Hepatocyte (in vitro differentiated cells): ENCODE results near the gene ALPL. TPM values are rescaled to one million over a fixed set of nuclear protein-coding genes. Genes with fewer than 3 reads are reported as not detected.

Experiments
- DNase-seq: peaks from one replicate; pipeline ENCODE4 v3.0.0-alpha.2; 2016; ENCODE audit warnings: low spot score
- H2AFZ ChIP-seq: fragments of 200-600 bp; sonication (generic); 2 replicates; pipeline ENCODE4 v1.6.0; 2016; ENCODE audit warnings: antibody characterized with exemption, mild to moderate bottlenecking
- H3K27ac ChIP-seq: fragments of 200-600 bp; sonication (generic); 2 replicates; pipeline ENCODE4 v1.5.1; 2016; ENCODE audit warnings: mild to moderate bottlenecking
- H3K27me3 ChIP-seq: fragments of 200-600 bp; sonication (generic); 2 replicates; pipeline ENCODE4 v1.6.1; 2016
- H3K36me3 ChIP-seq: fragments of 200-600 bp; sonication (generic); replicated peaks from 2 replicates; pipeline ENCODE4 v1.5.1; 2016; ENCODE audit warnings: low read depth; ENCODE audit not compliant: insufficient read depth
- H3K4me1 ChIP-seq: fragments of 200-600 bp; sonication (generic); 2 replicates; pipeline ENCODE4 v1.5.1; 2016; ENCODE audit warnings: mild to moderate bottlenecking, moderate library complexity; ENCODE audit not compliant: insufficient read depth
- H3K4me2 ChIP-seq: fragments of 200-600 bp; sonication (generic); 2 replicates; pipeline ENCODE4 v1.6.0; 2016
- H3K4me3 ChIP-seq: fragments of 200-600 bp; sonication (generic); 2 replicates; pipeline ENCODE4 v1.5.1; 2016; ENCODE audit warnings: mild to moderate bottlenecking
- H3K79me2 ChIP-seq: fragments of 200-600 bp; sonication (generic); 2 replicates; pipeline ENCODE4 v1.6.0; 2017; ENCODE audit warnings: mild to moderate bottlenecking
- H3K9me2 ChIP-seq: fragments of 200-600 bp; sonication (generic); replicated peaks from 2 replicates; pipeline ENCODE4 v1.6.0; 2017; ENCODE audit warnings: mild to moderate bottlenecking; ENCODE audit not compliant: insufficient read depth
- H3K9me3 ChIP-seq: fragments of 200-600 bp; sonication (generic); 2 replicates; pipeline ENCODE4 v1.5.1; 2016; ENCODE audit warnings: low read depth, mild to moderate bottlenecking
- H4K20me1 ChIP-seq: fragments of 200-600 bp; sonication (generic); 2 replicates; pipeline ENCODE4 v1.6.0; 2016; ENCODE audit warnings: mild to moderate bottlenecking; ENCODE audit not compliant: insufficient read depth, poor library complexity, severe bottlenecking
- EZH2 ChIP-seq: fragments of 200-600 bp; sonication (generic); IDR thresholded peaks from 2 replicates; pipeline ENCODE4 v1.6.1; 2016; ENCODE audit warnings: antibody characterized with exemption, mild to moderate bottlenecking, borderline replicate concordance
- EZH2phosphoT487 ChIP-seq: fragments of 200-600 bp; sonication (generic); IDR thresholded peaks from one replicate; pipeline ENCODE4 v1.6.1; 2018; ENCODE audit warnings: antibody characterized with exemption, mild to moderate bottlenecking, low read depth, moderate library complexity; ENCODE audit not compliant: unreplicated experiment, severe bottlenecking
- WGBS: methylation state at CpG from one replicate; pipeline ENCODE4 v1.1.6; 2016; ENCODE audit warnings: low lambda C conversion rate; ENCODE audit errors: missing lambda C conversion rate; 5-methylcytosine and 5-hydroxymethylcytosine counted together
- polyA plus RNA-seq: library from polyadenylated mRNA; unstranded; fragments of >200 nt; fragmentation: Nextera tagmentation; extraction: Ambion mirVana; gene quantifications from 2 replicates; pipeline ENCODE4 v1.2.1, GENCODE V29; 2016
- total RNA-seq: library from RNA; depleted of rRNA; stranded (reverse); fragments of >200 nt; gene quantifications from 2 replicates; pipeline ENCODE4 v1.2.3, GENCODE V29; 2014
- TF ChIP-seq, protein P1 (sequence below): fragments of 200-600 bp; sonication (generic); IDR thresholded peaks from 2 replicates; pipeline ENCODE4 v1.5.1; 2016; ENCODE audit warnings: antibody characterized with exemption, mild to moderate bottlenecking; ENCODE audit not compliant: poor library complexity

The ALPL gene
- total and polyA plus RNA-seq, 2 experiments from 2014 or later = 2.2 to 6.0 TPM

DNA sequence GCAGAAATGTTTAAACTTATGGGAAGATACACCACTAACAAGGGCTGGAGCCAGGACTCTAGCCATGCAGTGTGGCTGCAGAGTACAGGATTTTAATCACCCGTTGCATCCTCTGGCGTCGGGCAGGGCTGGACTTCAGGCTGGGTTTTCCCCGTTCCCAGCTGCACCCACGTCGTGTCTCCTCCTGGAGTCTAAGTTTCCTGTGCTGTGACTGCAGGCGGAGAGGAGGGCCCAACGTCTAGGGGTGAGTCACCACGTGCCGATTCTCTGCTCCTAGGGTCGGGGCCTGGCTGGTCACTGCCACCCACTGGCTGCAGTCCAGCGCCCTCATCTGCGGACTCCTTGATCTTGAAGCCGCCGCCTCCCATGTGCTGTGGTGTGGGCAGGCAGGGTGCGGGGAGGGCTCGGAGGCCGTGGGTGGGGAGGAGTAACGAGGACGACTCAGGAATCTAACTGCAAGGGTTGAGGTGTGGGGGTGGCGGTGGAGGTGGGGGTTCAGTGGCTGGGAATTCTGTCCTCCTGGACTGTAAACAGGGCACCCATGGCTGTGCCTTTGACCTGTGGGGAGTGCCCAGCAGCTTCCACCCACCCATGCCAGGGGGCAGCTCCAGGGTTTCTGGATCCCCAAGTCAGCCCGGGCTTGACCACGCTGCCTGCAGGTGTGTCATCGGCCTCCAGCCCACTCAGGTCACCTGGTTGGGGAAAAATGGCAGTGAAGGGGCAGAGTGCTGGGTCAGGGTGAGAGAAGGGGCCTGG, 77.8 kb downstream of the ALPL start:
- peak overlapping the region; percentile 35 for H3K27ac ChIP-seq
- no peaks in the 10 kb centered on the region for H4K20me1 ChIP-seq
- no peaks in the 10 kb centered on the region for H3K9me3 ChIP-seq
- no peaks in the 10 kb centered on the region for H3K9me2 ChIP-seq
- H2AFZ ChIP-seq = no peak overlapping the region
- no peak overlapping the region for H3K4me3 ChIP-seq
- DNase-seq = peak; percentile 88
- WGBS = 28% methylated on average over 19 of the region's 24 CpGs
- peaks cover 29% of the 10 kb centered on the region for H3K4me1 ChIP-seq
- no peaks in the 10 kb centered on the region for H3K79me2 ChIP-seq
- TF ChIP-seq EZH2 = no peak
- TF ChIP-seq, protein P1, sequence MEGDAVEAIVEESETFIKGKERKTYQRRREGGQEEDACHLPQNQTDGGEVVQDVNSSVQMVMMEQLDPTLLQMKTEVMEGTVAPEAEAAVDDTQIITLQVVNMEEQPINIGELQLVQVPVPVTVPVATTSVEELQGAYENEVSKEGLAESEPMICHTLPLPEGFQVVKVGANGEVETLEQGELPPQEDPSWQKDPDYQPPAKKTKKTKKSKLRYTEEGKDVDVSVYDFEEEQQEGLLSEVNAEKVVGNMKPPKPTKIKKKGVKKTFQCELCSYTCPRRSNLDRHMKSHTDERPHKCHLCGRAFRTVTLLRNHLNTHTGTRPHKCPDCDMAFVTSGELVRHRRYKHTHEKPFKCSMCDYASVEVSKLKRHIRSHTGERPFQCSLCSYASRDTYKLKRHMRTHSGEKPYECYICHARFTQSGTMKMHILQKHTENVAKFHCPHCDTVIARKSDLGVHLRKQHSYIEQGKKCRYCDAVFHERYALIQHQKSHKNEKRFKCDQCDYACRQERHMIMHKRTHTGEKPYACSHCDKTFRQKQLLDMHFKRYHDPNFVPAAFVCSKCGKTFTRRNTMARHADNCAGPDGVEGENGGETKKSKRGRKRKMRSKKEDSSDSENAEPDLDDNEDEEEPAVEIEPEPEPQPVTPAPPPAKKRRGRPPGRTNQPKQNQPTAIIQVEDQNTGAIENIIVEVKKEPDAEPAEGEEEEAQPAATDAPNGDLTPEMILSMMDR = no peak
- no peak for TF ChIP-seq EZH2phosphoT487
- no peaks in the 10 kb centered on the region for H3K36me3 ChIP-seq
- H3K27me3 ChIP-seq = no peaks in the 10 kb centered on the region
- peak overlapping the region; percentile 40 for H3K4me2 ChIP-seq

DNA sequence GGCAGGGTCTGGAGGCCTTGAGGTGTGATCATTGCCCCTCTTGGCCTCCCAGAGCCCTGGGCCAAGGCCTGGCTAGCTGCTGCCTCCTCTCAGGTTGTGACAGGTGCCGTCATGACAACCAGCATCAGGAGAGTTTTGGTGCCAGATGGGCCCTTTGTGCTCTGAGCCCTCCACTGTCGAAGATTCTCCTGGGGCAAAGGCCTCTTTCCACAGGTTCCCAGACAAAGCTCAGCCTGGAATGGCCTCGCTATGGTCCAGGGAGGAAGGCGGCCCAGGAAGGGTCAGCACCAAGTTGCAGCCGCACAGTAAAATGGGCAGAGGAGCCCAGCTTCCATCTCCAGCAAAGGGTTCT, 78.4 kb downstream of the ALPL start:
- no peak for DNase-seq
- Histone ChIP-seq H3K79me2 (no peaks in the 10 kb centered on the region), H4K20me1 (no peaks in the 10 kb centered on the region), H3K9me2 (no peaks in the 10 kb centered on the region), H3K4me2 (no peak overlapping the region), H3K4me1 (peaks cover 29% of the 10 kb centered on the region), H3K4me3 (no peak overlapping the region), H3K9me3 (no peaks in the 10 kb centered on the region), H3K27me3 (no peaks in the 10 kb centered on the region), H3K27ac (no peak overlapping the region), H3K36me3 (no peaks in the 10 kb centered on the region), H2AFZ (no peak overlapping the region)
- TF ChIP-seq EZH2phosphoT487 = no peak
- 91% methylated on average over 5 of the region's 5 CpGs for WGBS

DNA sequence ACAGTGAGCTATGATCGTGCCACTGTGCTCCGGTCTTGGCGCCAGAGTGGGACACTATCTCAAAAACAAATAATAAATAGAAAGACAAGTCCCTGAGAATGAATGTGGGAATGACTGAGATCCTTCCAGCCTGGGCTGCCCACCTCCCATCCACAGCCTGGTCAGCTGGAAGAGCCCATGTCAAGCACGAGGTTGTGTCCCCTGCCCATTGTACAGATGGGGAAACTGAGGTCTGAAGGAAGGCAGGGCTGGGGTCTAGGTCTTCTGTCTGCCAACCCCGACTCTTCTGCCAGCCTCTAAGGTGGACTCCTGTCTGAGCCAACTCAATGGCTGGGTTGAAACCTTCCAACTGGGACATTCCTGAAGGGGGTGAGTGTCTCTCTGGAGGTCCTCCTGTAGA, 80.4 kb downstream of the ALPL start:
- no peak overlapping the region for H2AFZ ChIP-seq
- H3K4me1 ChIP-seq = peaks cover 29% of the 10 kb centered on the region
- no peaks in the 10 kb centered on the region for H3K9me2 ChIP-seq
- no peak for DNase-seq
- H3K4me3 ChIP-seq = no peak overlapping the region
- H4K20me1 ChIP-seq = no peaks in the 10 kb centered on the region
- no peaks in the 10 kb centered on the region for H3K79me2 ChIP-seq
- H3K9me3 ChIP-seq = no peaks in the 10 kb centered on the region
- no peaks in the 10 kb centered on the region for H3K27me3 ChIP-seq
- H3K36me3 ChIP-seq = no peaks in the 10 kb centered on the region
- WGBS = 96% methylated on average over 5 of the region's 5 CpGs
- H3K4me2 ChIP-seq = no peak overlapping the region
- TF ChIP-seq EZH2 (no peak), EZH2phosphoT487 (no peak)
- TF ChIP-seq, protein P1 = no peak
- no peak overlapping the region for H3K27ac ChIP-seq

DNA sequence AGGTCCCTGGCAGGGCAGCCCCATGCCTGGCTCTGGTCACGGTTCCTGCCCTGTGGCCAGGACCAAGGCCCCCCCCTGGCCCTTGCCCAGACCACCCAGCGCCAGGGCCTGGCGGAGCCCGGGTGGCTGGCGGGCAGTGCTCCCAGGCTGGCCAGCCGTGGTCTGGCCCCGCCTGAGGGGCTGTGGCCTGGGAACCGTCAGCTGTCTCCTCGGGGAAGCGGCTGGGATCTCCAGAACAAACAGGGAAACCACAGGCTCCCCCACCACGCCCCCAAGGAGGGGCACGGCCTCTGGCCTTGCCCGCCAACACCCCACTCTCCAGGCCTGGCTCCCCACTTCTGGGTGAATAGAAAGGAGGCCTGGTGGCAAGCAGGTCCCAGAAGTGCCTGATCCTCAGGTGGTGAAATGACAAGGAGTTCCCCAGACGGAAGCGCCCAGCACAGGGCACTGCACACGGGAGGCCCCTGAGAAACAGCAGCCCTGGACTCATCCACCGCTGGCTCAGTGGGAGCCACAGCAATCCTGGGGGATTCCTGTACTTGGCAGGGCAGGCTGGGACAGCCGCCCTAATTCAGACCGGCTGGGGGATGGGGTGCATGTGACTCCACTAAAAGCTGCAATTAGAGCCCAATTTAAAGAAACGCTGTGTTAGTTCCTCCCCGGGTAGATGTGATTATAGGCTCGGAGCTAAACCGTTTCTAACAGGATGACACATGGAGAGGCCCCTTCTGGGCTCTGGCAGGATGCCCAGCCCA, 81.1 kb downstream of the ALPL start:
- no peak overlapping the region for H3K4me2 ChIP-seq
- H3K27ac ChIP-seq = no peak overlapping the region

More for the DNA sequence above, 81.1 kb downstream of the ALPL start:
- H3K27me3 ChIP-seq = no peaks in the 10 kb centered on the region
- no peaks in the 10 kb centered on the region for H3K36me3 ChIP-seq
- H3K4me1 ChIP-seq = peaks cover 29% of the 10 kb centered on the region
- H3K9me2 ChIP-seq = no peaks in the 10 kb centered on the region
- no peaks in the 10 kb centered on the region for H4K20me1 ChIP-seq
- TF ChIP-seq, protein P1 = no peak
- TF ChIP-seq EZH2 (no peak), EZH2phosphoT487 (no peak)
- DNase-seq = peak; percentile 30
- WGBS = 46% methylated on average over 21 of the region's 23 CpGs
- no peak overlapping the region for H3K4me3 ChIP-seq
- H2AFZ ChIP-seq = no peak overlapping the region
- no peaks in the 10 kb centered on the region for H3K9me3 ChIP-seq
- H3K79me2 ChIP-seq = no peaks in the 10 kb centered on the region
